H9 (cell line): ENCODE data around the gene SDR42E2. TPM values are rescaled to one million over a fixed set of nuclear protein-coding genes. Genes with fewer than 3 reads are reported as not detected.

Experiments used
- DNase-seq: peaks from one replicate; pipeline ENCODE4 v3.0.0-alpha.2; 2017
- H2AFZ ChIP-seq: one replicate; pipeline ENCODE4 v1.6.1; 2013; ENCODE audit warnings: mild to moderate bottlenecking, low read length, control low read depth, moderate library complexity
- H2AK5ac ChIP-seq: 2 replicates; pipeline ENCODE4 v1.6.1; 2013; ENCODE audit warnings: low read length, control low read depth, mixed read lengths; ENCODE audit not compliant: insufficient read length
- H2BK120ac ChIP-seq: one replicate; pipeline ENCODE4 v1.6.1; 2013; ENCODE audit warnings: low read depth, mild to moderate bottlenecking, low read length, control low read depth, inconsistent platforms; ENCODE audit not compliant: poor library complexity, severe bottlenecking
- H2BK12ac ChIP-seq: 2 replicates; pipeline ENCODE4 v1.6.1; 2013; ENCODE audit warnings: low read length, control low read depth, mixed read lengths, low read depth; ENCODE audit not compliant: insufficient read length
- H2BK15ac ChIP-seq: 2 replicates; pipeline ENCODE4 v1.6.1; 2013; ENCODE audit warnings: low read depth, low read length, control low read depth
- H2BK20ac ChIP-seq: one replicate; pipeline ENCODE4 v1.6.1; 2013; ENCODE audit warnings: low read depth, mild to moderate bottlenecking, low read length, control low read depth, inconsistent platforms; ENCODE audit not compliant: poor library complexity, severe bottlenecking
- H2BK5ac ChIP-seq: 2 replicates; pipeline ENCODE4 v1.6.1; 2013; ENCODE audit warnings: low read length, control low read depth, mixed read lengths; ENCODE audit not compliant: insufficient read length
- H3K14ac ChIP-seq: 2 replicates; pipeline ENCODE4 v1.6.1; 2013; ENCODE audit warnings: low read length, control low read depth; ENCODE audit not compliant: insufficient read depth
- H3K18ac ChIP-seq: 2 replicates; pipeline ENCODE4 v1.6.1; 2013; ENCODE audit warnings: low read depth, mild to moderate bottlenecking, mixed read lengths, low read length, control low read depth; ENCODE audit not compliant: insufficient read length
- H3K23ac ChIP-seq: 2 replicates; pipeline ENCODE4 v1.6.1; 2013; ENCODE audit warnings: low read length, control low read depth, mixed read lengths, low read depth; ENCODE audit not compliant: insufficient read length
- H3K23me2 ChIP-seq: 2 replicates; pipeline ENCODE4 v1.6.1; 2013; ENCODE audit warnings: low read depth, mild to moderate bottlenecking, mixed read lengths, low read length, control low read depth; ENCODE audit not compliant: insufficient read length, poor library complexity, severe bottlenecking
- H3K27ac ChIP-seq: 2 replicates; pipeline ENCODE4 v1.5.1; 2013; ENCODE audit warnings: low read length, control low read depth, mixed read lengths, low read depth; ENCODE audit not compliant: insufficient read length
- H3K27me3 ChIP-seq: 2 replicates; pipeline ENCODE4 v1.6.1; 2013; ENCODE audit warnings: low read length, control low read depth, inconsistent platforms; ENCODE audit not compliant: insufficient read depth
- H3K4ac ChIP-seq: 2 replicates; pipeline ENCODE4 v1.6.1; 2013; ENCODE audit warnings: low read depth, mild to moderate bottlenecking, control low read depth, inconsistent platforms, low read length, moderate library complexity
- H3K4me1 ChIP-seq: 2 replicates; pipeline ENCODE4 v1.6.1; 2013; ENCODE audit warnings: low read length, control low read depth, inconsistent platforms; ENCODE audit not compliant: insufficient read depth
- H3K4me2 ChIP-seq: 2 replicates; pipeline ENCODE4 v1.6.1; 2013; ENCODE audit warnings: low read length, control low read depth, mixed read lengths; ENCODE audit not compliant: insufficient read length, insufficient read depth
- H3K56ac ChIP-seq: 2 replicates; pipeline ENCODE4 v1.6.1; 2013; ENCODE audit warnings: low read depth, mild to moderate bottlenecking, mixed read lengths, low read length, control low read depth; ENCODE audit not compliant: insufficient read length
- H3K79me1 ChIP-seq: 2 replicates; pipeline ENCODE4 v1.6.1; 2013; ENCODE audit warnings: low read depth, mild to moderate bottlenecking, moderate library complexity, low read length, control low read depth, inconsistent platforms; ENCODE audit not compliant: insufficient read depth, poor library complexity, severe bottlenecking
- H3K79me2 ChIP-seq: 2 replicates; pipeline ENCODE4 v1.6.1; 2013; ENCODE audit warnings: low read length, control low read depth, inconsistent platforms; ENCODE audit not compliant: insufficient read depth
- H3K9ac ChIP-seq: 2 replicates; pipeline ENCODE4 v1.6.1; 2013; ENCODE audit warnings: low read length, control low read depth, mixed read lengths; ENCODE audit not compliant: insufficient read length; ENCODE audit errors: extremely low read depth
- H3K9me3 ChIP-seq: one replicate; pipeline ENCODE4 v1.6.1; 2013; ENCODE audit warnings: low read depth, low read length, inconsistent platforms; ENCODE audit not compliant: control insufficient read depth
- H3T11ph ChIP-seq: one replicate; pipeline ENCODE4 v1.6.1; 2013; ENCODE audit warnings: mild to moderate bottlenecking, low read length, control low read depth, inconsistent platforms
- H4K20me1 ChIP-seq: one replicate; pipeline ENCODE4 v1.6.1; 2013; ENCODE audit not compliant: control insufficient read depth, insufficient read length, insufficient read depth
- H4K5ac ChIP-seq: 2 replicates; pipeline ENCODE4 v1.6.1; 2013; ENCODE audit warnings: low read depth, mild to moderate bottlenecking, mixed read lengths, low read length, control low read depth; ENCODE audit not compliant: insufficient read length
- H4K8ac ChIP-seq: replicated peaks from 2 replicates; pipeline ENCODE4 v1.6.1; 2013; ENCODE audit warnings: low read length, control low read depth, mixed read lengths, low read depth; ENCODE audit not compliant: insufficient read length
- H4K91ac ChIP-seq: 2 replicates; pipeline ENCODE4 v1.6.1; 2013; ENCODE audit warnings: low read depth, mild to moderate bottlenecking, moderate library complexity, mixed read lengths, low read length, control low read depth; ENCODE audit not compliant: insufficient read length
- H3K27ac Mint-ChIP-seq, 3 experiments: 2 replicates in 2 of 3; 3 replicates in 1 of 3; pipeline ENCODE4 v1.8.0; 2020 to 2021; ENCODE audit warnings: mixed read lengths in 3 of 3, mild to moderate bottlenecking in 1 of 3, moderate library complexity in 1 of 3
- H3K27me3 Mint-ChIP-seq: 2 replicates; pipeline ENCODE4 v1.8.0; 2021; ENCODE audit warnings: low read depth, mild to moderate bottlenecking, moderate library complexity, mixed read lengths
- H3K36me3 Mint-ChIP-seq, 3 experiments: 2 replicates in 2 of 3; 3 replicates in 1 of 3; pipeline ENCODE4 v1.8.0; 2020 to 2021; ENCODE audit warnings: low read depth in 3 of 3, mixed read lengths in 3 of 3; ENCODE audit not compliant: insufficient read depth in 1 of 3
- H3K4me1 Mint-ChIP-seq, 2 experiments: 2 replicates each; pipeline ENCODE4 v1.8.0; 2020; ENCODE audit warnings: mixed read lengths in 2 of 2
- H3K4me3 Mint-ChIP-seq, 2 experiments: 2 replicates in 1 of 2; 3 replicates in 1 of 2; pipeline ENCODE4 v1.8.0; 2020 to 2021; ENCODE audit warnings: mild to moderate bottlenecking in 2 of 2, mixed read lengths in 2 of 2, moderate library complexity in 1 of 2
- H3K9me3 Mint-ChIP-seq, 2 experiments: 2 replicates in 1 of 2; 3 replicates in 1 of 2; pipeline ENCODE4 v1.8.0; 2020; ENCODE audit warnings: mild to moderate bottlenecking in 2 of 2, mixed read lengths in 2 of 2, moderate library complexity in 1 of 2
- CTCF ChIP-seq: fragments of 200-600 bp; sonication (generic); conservative IDR thresholded peaks from 3 replicates; pipeline ENCODE4 v1.8.0; 2021; ENCODE audit warnings: antibody characterized with exemption, mild to moderate bottlenecking
- WGBS: extraction: QIAGEN DNeasy Blood & Tissue Kit; methylation state at CpG from one replicate; pipeline ENCODE4 v1.1.7; 2013; ENCODE audit warnings: missing lambda C conversion rate, low lambda C conversion rate, mixed read lengths; ENCODE audit not compliant: insufficient read length; ENCODE audit errors: extremely low coverage; 5-methylcytosine and 5-hydroxymethylcytosine counted together
- total RNA-seq: library from RNA; stranded (reverse); gene quantifications from 2 replicates; pipeline ENCODE4 v1.2.1, GENCODE V29; 2021

SDR42E2 gene
- total RNA-seq, 1 experiment from 2014 or later = 0.09 TPM

GRCh38 chr16:22194707-22195444, 32.6 kb downstream of the SDR42E2 start:
- Histone ChIP-seq H3K9ac (no peak overlapping the region), H4K5ac (no peak overlapping the region), H2BK20ac (no peak overlapping the region), H4K91ac (no peak overlapping the region), H3K27ac (no peak overlapping the region), H3K56ac (no peak overlapping the region), H2BK120ac (no peak overlapping the region), H3K79me2 (no peaks in the 10 kb centered on the region), H2AK5ac (no peak overlapping the region), H3T11ph (no peak overlapping the region), H2BK5ac (no peak overlapping the region), H3K4me1 (no peaks in the 10 kb centered on the region; the same call in 1 of the 2 replicates), H4K20me1 (no peaks in the 10 kb centered on the region), H2BK12ac (no peak overlapping the region), H3K9me3 (no peaks in the 10 kb centered on the region), H3K27me3 (no peaks in the 10 kb centered on the region), H4K8ac (no peak overlapping the region), H3K23me2 (peaks cover 7% of the 10 kb centered on the region), H3K14ac (no peak overlapping the region), H3K79me1 (no peaks in the 10 kb centered on the region), H3K18ac (no peak overlapping the region), H2AFZ (no peak overlapping the region), H3K23ac (no peak overlapping the region), H2BK15ac (no peak overlapping the region), H3K4me2 (no peak overlapping the region), H3K4ac (no peak overlapping the region)
- H3K9me3 Mint-ChIP-seq = peaks cover 3 to 4% of the 10 kb centered on the region in 2 experiments; a peak in 3 of 5 replicates
- TF ChIP-seq CTCF = no peak
- no CpG with 5 or more reads among the region's 9 CpGs for WGBS
- peaks cover 2% of the 10 kb centered on the region; the same call in 1 of the 2 replicates for H3K27me3 Mint-ChIP-seq
- H3K36me3 Mint-ChIP-seq = peaks cover 0 to 2% (median 0%) of the 10 kb centered on the region in 3 experiments; a peak in 1 of 7 replicates
- H3K27ac Mint-ChIP-seq = peak overlapping the region in 1 of 3 experiments; percentile 9; a peak in 1 of 7 replicates
- H3K4me1 Mint-ChIP-seq = peaks cover 22 to 23% of the 10 kb centered on the region in 2 experiments
- H3K4me3 Mint-ChIP-seq = peak overlapping the region in 1 of 2 experiments; percentile 90; a peak in 3 of 5 replicates
- DNase-seq = no peak
